NCI-H510A (cell line): Measurements from ENCODE around the gene AMBP.

ENCODE experiments used
- DNase-seq: peaks from one replicate; lab custom pipeline; 2025; lab: John Stamatoyannopoulos, UW

Gene AMBP

GRCh38 chr9:114031037-114031630 lies 47.0 kb downstream of the AMBP start:
- no peak for DNase-seq

- DNase-seq: no peak
These were observed 47.7 kb downstream of the AMBP start for GRCh38 chr9:114030364-114030763.

- DNase-seq: no peak
These were observed 48.6 kb downstream of the AMBP start for GRCh38 chr9:114029311-114030170.

- DNase-seq: no peak
These were observed 49.5 kb downstream of the AMBP start for GRCh38 chr9:114028646-114029045.

- DNase-seq: no peak
These were observed 50.1 kb downstream of the AMBP start for GRCh38 chr9:114027863-114028465.

GRCh38 chr9:114027159-114027862 lies 50.8 kb downstream of the AMBP start:
- DNase-seq: no peak

- no peak for DNase-seq
These were observed 51.8 kb downstream of the AMBP start for GRCh38 chr9:114026335-114026734.

- DNase-seq: no peak
These were observed 52.3 kb downstream of the AMBP start for GRCh38 chr9:114025760-114026159.

DNA sequence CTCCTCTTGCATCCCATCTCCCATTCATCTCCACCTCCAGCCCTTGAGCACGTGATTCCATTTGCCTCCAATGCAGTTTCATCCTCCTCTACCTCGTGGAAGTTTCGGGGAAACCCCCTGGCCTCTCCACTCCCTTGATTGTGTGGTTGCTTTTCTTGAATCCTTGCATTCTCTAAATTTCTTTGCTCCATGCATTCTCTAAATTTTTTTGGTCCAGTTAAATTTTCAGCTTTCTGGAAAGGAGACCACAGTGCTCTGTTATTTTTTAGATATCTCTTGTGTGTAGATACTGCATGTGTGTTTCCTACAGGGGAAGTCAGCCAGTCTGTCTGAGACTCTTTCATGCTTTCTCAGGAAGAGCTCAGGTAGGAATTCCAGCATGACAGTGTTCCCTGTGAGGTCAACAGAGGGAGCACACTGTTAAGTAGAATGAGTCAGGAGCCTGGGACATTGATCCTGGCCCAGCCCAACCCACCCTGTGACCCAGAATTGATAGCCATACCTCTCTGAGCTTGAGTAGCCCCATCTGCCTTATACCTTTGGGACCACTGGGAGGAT lies 52.8 kb downstream of the AMBP start:
- no peak for DNase-seq

GRCh38 chr9:114023961-114024360 lies 54.1 kb downstream of the AMBP start:
- DNase-seq: no peak

- DNase-seq: no peak
These were observed 56.5 kb downstream of the AMBP start for GRCh38 chr9:114021578-114021977.

DNA sequence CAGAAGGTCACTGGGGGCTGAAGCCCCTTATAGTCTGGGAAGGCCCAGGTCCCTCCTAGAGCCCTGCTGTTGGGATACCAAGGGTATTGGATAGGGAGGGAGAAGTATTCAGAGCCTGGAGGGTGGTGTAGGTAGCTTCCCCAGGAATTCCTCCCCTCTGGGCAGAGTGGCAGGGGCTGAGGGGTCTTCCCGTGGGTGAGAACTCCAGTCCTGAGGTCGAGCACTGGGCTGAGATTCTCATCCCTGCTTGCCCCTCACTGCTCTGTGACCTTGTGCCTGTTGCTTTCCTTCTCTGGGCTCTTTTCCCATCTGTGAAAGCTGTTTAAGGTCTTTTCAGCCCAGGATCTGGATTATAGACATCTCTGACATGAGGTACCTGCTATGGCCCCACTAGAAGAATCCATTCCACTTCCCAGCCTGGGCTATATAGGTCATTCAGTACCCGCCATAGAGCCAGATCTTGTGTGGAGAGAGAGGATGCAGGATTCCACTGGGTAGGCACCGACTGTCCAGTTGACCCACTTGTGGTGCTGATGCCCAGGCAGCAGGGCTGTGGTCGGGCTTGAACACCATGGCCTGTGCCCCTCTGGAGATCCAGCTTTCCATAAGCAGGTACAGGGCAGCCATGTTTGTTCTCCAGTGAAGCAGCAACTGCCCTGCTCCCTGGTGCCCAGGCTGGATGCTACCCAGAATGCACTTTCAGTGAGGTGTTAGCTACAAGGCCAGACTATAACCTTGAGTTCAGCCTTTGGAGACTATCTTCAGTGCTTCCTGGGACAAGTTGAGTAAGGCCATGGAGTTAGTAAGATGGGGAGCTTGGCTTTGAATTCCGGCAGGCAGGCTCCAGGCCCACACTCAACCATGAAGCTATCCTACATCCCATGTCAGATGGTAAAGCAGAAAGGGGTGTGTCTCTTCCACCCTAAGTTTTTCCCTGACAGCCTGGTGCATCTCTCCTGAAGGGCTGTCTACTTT lies 60.1 kb downstream of the AMBP start:
- DNase-seq: no peak

DNA sequence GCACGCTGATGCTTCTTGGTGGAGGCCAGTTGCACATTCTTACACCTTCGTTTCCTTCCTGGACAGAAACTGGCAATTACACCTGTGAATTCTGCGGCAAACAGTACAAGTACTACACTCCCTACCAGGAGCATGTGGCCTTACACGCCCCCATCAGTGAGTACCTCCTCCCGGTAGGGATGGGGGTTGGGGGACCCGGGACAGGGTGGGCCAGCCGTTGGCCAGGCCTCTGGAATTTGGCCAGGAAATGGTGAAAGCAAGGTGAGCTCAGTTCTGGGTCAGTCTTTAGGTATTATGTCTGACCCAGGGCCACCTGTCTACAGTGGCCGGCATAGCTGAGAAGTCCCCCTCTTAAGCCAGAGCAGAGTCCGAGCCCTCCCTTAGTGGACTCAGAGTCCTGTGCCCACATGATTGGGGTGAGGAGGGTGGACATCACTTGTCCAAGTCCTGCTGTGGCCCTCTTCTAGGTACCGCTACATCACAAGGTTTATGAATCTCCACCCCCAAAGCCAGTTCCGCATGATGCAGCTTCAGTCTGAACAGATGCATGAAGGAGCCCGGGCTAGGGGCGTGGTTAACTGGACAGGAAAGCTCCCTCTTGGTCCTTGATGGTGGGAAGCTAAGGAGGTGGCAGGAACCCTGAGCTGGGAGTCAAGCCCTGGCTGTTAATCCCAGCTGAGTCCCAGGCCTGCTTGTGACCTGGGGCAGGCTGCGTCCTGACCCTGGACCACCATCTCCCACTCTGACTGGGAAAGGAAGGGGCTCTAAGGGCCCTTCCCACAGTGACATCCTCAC lies 61.3 kb downstream of the AMBP start:
- no peak for DNase-seq

GRCh38 chr9:114016101-114016500 lies 62.0 kb downstream of the AMBP start:
- no peak for DNase-seq

DNA sequence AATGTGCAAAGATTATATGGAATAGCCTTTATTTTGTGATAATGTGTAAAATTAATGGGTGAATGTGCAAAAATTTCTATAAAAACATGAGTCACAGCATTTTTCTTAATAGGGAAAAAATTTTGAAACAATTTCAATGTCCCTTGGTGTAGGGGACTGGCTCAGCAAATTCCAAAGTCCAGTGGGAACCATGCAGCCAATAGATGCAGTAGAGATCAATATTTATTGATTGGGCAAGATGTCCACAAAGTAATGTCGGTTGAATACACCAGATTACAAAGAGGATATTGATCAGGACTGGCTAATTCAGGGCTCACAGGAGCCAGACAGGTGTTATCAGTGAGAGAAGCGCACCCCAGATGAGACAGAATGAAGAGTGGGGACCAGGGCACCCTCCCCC lies 62.5 kb downstream of the AMBP start:
- DNase-seq: no peak

GRCh38 chr9:114014044-114014443 lies 64.1 kb downstream of the AMBP start:
- DNase-seq: no peak

DNA sequence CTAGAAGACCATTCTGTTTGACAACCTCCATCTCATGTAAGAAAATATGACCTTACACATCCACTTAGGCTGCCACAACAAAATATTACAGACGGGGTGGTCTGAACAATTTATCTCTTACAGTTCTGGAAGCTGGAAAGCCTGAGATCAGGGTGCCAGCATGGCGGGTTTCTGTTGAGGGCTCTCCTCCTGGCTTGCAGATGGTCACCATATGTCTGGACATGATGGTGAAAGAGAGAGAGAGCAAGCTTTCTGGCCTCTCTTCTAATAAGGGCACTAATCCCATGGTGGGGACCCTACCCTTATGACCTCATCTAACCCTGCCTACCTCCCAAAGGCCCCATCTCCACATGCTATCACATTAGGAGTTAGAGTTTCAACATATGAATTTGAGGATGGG lies 66.0 kb downstream of the AMBP start:
- no peak for DNase-seq

GRCh38 chr9:114011313-114011712 lies 66.8 kb downstream of the AMBP start:
- DNase-seq: no peak
